H54 (cell line): Measurements from ENCODE around the gene CCDC200.
"Not testable (repeated sequence)": the region's sequence is repeated elsewhere in the genome, so short reads cannot be mapped to it uniquely, and the experiment has no call there.

ENCODE experiments used
- DNase-seq: peaks from one replicate; pipeline ENCODE4 v3.0.0; 2011; ENCODE audit warnings: low spot score, mixed read lengths; ENCODE audit not compliant: insufficient read length
- FAIRE-seq: peaks from 3 replicates; lab custom pipeline; 2011; peaks lifted over from hg19 to GRCh38; lab: Jason Lieb, UNC
- POLR2A ChIP-seq: IDR thresholded peaks from 2 replicates; pipeline ENCODE4 v1.6.1; 2011; ENCODE audit warnings: low read depth, mild to moderate bottlenecking, low read length

CCDC200 gene

DNA sequence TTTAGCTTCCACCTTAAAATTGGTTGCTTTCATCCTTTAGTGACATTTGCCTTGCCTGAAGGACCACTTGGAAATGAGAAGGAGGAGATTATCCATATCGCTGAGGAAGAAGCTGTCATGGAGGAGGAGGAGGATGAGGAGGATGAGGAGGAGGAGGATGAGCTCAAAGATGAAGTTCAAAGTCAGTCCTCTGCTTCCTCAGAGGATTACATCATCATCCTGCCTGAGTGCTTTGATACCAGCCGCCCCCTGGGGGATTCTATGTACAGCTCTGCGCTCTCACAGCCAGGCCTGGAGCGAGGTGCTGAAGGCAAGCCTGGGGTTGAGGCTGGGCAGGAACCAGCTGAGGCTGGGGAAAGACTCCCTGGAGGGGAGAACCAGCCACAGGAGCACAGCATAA, 28.3 kb downstream of the CCDC200 start:
- TF ChIP-seq POLR2A, result no peak
- FAIRE-seq (no peak), DNase-seq (no peak)

DNA sequence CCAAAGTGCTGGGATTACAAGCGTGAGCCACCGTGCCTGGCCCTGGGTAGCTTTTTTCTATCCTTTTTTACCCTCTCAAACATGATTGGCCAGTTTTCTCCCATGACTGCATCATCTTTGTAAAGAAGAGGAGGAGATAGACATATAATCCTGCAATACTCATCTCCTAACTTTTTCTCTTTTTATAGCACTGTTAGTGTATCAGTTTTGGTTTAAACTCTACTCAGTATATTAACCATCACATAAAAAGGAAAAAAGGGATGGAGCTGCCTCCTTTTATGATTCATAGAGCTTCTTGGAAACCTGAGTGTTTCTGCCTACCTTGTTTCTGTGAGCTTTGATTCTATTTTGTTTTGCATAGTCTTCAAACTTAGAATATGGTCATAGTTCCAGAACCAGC, 28.8 kb downstream of the CCDC200 start:
- DNase-seq (no peak), FAIRE-seq (no peak)
- TF ChIP-seq POLR2A, result no peak

DNA sequence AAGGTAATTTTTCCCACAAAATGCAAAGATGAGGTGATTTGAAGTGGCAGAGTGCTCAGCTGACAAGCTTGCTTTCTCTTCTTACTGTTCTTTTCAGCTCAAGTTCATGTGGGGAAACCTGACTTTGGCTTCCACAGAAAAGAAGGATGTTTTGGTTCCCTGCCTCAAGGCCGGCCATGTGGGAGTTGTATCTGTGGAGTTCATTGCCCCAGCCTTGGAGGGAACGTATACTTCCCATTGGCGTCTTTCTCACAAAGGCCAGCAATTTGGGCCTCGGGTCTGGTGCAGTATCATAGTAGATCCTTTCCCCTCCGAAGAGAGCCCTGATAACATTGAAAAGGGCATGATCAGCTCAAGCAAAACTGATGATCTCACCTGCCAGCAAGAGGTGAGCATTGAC, 35.2 kb downstream of the CCDC200 start:
- no peak for TF ChIP-seq POLR2A
- FAIRE-seq (no peak), DNase-seq (no peak)

DNA sequence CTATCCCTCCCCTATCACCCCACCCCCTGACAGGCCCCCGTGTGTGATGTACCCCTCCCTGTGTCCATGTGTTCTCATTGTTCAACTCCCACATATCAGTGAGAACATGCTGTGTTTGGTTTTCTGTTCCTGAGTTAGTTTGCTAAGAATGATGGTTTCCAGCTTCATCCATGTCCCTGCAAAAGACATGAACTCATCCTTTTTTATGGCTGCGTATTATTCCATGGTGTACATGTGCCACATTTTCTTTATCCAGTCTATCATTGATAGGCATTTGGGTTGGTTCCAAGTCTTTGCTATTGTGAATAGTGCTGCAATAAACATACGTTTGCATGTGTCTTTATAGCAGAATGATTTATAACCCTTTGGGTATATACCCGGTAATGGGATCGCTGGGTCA, 41.8 kb downstream of the CCDC200 start:
- not testable (repeated sequence) for DNase-seq, FAIRE-seq

- DNase-seq, result no peak
Measured at GRCh38 chr17:43183921-43184320, 44.5 kb downstream of the CCDC200 start.

DNA sequence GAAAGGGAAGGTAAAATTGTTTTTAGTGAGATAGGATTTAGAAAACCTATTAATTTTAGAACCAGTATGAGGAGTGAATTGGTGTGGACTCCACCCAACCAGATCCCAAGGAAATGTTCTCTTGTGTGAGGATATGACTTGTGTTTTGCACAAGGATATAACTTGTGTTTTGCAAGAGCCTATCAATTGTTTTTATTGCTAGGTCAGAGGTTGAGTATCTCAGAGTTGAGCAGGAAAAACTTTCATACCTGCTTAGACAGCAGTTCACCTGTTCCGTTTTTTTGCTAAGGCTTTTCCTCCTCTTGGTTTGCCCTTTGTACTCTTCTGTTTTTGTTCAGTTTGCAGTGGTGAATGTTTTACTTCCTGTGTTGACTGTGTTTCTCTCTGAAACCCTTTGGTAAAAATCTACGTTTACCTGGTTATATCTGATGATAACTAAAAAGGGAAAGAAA, 52.3 kb downstream of the CCDC200 start:
- DNase-seq (no peak), FAIRE-seq (no peak)
- no peak for TF ChIP-seq POLR2A

More at GRCh38 chr17:43183921-43184320, 44.5 kb downstream of the CCDC200 start:
- FAIRE-seq, result no peak
- no peak for TF ChIP-seq POLR2A

DNA sequence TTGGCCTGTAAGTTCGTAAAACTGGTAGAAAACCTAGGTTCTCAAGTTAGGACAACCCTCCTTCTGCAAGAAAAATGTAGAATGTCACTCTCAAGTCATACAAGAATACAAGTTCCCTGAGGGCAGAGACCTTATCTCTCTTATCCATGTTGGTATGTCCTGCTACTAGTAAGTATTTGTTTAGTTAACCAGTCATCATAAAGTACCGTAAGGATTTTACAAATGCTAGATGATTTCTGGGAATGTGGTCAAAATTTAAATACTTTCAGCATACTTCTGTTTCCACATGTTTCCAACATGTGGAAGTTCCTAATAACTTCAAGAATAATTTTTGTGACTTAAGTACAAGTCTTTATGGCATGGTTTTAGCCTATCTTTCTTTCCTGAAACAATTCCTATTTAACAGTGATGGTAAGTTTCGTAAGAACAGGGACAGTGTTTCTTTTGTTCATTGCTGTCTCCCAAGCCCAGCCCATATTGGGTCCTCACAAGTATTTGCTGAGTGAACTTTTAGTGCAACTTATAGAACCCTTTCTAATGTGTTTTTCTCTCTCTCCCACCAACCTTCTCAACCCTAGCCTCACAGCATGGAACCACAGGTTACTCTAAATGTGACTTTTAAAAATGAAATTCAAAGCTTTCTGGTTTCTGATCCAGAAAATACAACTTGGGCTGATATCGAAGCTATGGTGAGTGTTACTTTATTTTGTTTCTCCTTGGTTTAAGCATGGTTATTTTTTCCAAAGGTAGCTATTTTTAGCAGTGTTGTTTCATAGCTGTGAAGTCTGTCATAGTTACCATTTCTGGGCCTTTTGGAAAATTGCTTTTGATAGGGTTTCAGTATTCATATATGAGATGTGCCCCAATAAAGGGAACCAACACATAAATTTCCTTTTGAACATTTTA, 53.0 kb downstream of the CCDC200 start:
- TF ChIP-seq POLR2A, result no peak
- DNase-seq (no peak), FAIRE-seq (no peak)

DNA sequence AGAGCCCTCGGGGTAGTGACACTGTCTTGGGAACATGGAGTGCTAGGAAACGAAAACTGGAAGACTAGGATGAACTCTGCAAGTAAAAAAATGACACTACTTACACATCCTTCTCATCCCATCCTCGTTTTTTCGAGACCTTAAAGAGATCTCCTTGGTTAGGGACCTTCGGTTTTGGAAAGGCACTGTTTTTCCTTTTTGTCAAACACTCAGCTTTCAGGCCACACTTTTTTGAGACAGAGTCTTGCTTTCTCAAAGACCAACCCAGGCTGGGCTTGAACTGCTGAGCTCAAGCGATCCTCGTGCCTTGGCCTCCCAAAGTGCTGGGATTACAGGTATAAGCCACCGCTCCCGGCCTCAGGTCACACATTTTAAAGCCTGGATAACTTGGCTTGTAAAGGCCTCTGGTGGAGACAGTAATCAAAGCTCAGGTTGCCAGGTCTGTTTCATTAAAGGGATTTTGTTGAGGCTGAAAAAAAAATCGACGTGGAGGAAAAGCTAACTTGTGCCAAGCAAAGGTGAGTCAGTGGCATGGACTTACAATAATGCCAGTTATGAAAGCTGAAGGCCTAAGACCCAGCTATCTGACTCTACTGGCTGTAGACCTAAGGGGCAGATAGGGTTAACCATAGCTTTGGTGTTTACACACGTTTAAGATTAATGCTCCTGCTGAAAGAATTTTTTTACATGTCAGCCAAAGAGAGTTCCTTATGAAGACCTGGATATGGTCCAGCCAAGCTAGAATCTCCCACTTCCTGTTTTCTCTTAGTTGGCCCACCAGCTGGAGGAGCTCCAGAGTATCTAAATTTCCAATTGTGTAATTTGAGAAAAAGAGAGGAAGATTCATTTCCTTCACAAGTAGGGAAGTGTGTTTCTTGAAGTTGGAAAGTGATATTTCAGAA, 56.6 kb downstream of the CCDC200 start:
- TF ChIP-seq POLR2A, result no peak
- FAIRE-seq (peak; percentile 52), DNase-seq (peak; percentile 57)
